Measurements from ENCODE around the gene OR2Z1. TPM values are rescaled to one million over a fixed set of nuclear protein-coding genes. Genes with fewer than 3 reads are reported as not detected.

OR2Z1 gene
- polyA plus RNA-seq, 1 of the 3 experiments (the other 2 are of a cell fraction) = not detected

- H3K36me3 ChIP-seq (replicated peaks in 1 of 2; ENCODE audit: control insufficient read depth in 1 of 2, insufficient read depth in 2 of 2, low read length in 1 of 2) = no peaks in the 10 kb centered on the region
- no peaks in the 10 kb centered on the region for H3K4me1 ChIP-seq (ENCODE audit: control insufficient read depth in 1 of 2, insufficient read depth in 2 of 2, low read depth in 1 of 2, low read length in 1 of 2)
- H3K9me3 ChIP-seq = no peaks in the 10 kb centered on the region
- no peaks in the 10 kb centered on the region for H3K79me2 ChIP-seq (ENCODE audit: insufficient read depth)
- CTCF ChIA-PET = interaction anchor here (0.8 kb wide), 1 partner anchor 120 kb away, joined by 3 read pairs; no protein-coding TSS in a partner anchor
- no peaks in the 10 kb centered on the region for H3K9me2 ChIP-seq
- no peak overlapping the region for H3K4me2 ChIP-seq
- H3K27ac ChIP-seq (ENCODE audit: low read depth in 2 of 2, low read length in 1 of 2) = no peak overlapping the region
- 7% methylated on average over 2 of the region's 2 CpGs for WGBS (ENCODE audit: low lambda C conversion rate)
- H4K20me1 ChIP-seq (ENCODE audit: insufficient read depth) = no peaks in the 10 kb centered on the region
- no peak for DNase-seq
- peaks cover 25% of the 10 kb centered on the region; the same call in 1 of the 2 replicates for H3K27me3 ChIP-seq (ENCODE audit: insufficient read depth)
- no peak overlapping the region for H3K4me3 ChIP-seq (ENCODE audit: low read depth in 2 of 2, low read length in 1 of 2)
- no peak overlapping the region for H3K9ac ChIP-seq
- no peaks in the 10 kb centered on the region for H3F3A ChIP-seq (replicated peaks; ENCODE audit: insufficient read depth)
- no peak for TF ChIP-seq EZH2phosphoT487 (IDR thresholded peaks at IDR 0.05; ENCODE audit: borderline replicate concordance, low read depth)
- TF ChIP-seq ZBTB33 (IDR thresholded peaks at IDR 0.05; ENCODE audit: borderline replicate concordance, low read depth) = no peak
- no peak for TF ChIP-seq RXRA (IDR thresholded peaks at IDR 0.05; ENCODE audit: borderline replicate concordance, low read depth)
- no peak for TF ChIP-seq ELF1 (IDR thresholded peaks at IDR 0.05)
- no peak for TF ChIP-seq JUND (IDR thresholded peaks at IDR 0.05)
- TF ChIP-seq FOSL2 (IDR thresholded peaks at IDR 0.05; ENCODE audit: borderline replicate concordance, low read depth) = no peak
- TF ChIP-seq CTCF (IDR thresholded peaks at IDR 0.05) = no peak
- TF ChIP-seq REST (IDR thresholded peaks at IDR 0.05; ENCODE audit: low read depth, low read length) = no peak
- TF ChIP-seq EP300 (IDR thresholded peaks at IDR 0.05; ENCODE audit: borderline replicate concordance in 1 of 2, low read depth in 1 of 2, low read length in 1 of 2) = no peak
- no peak for TF ChIP-seq SIN3A (IDR thresholded peaks at IDR 0.05; ENCODE audit: borderline replicate concordance, low read depth, low read length)
- no peak for TF ChIP-seq MEF2A (IDR thresholded peaks at IDR 0.05; ENCODE audit: borderline replicate concordance, low read depth)
- TF ChIP-seq FOXJ3 (CRISPR knock-in tag; IDR thresholded peaks at IDR 0.05) = no peak
- no peak for TF ChIP-seq RFX5 (IDR thresholded peaks at IDR 0.05; ENCODE audit: low read length)
- TF ChIP-seq USF2 (IDR thresholded peaks at IDR 0.05; ENCODE audit: borderline replicate concordance, low read depth, low read length) = no peak
- TF ChIP-seq SMC3 (IDR thresholded peaks at IDR 0.05; ENCODE audit: low read depth, low read length) = no peak
- TF ChIP-seq GATA2 (CRISPR knock-in tag; IDR thresholded peaks at IDR 0.05) = no peak
- TF ChIP-seq MAX (IDR thresholded peaks at IDR 0.05; ENCODE audit: low read depth) = no peak
- no peak for TF ChIP-seq IRF3 (IDR thresholded peaks at IDR 0.05; ENCODE audit: low read depth, low read length)
- TF ChIP-seq USF1 (IDR thresholded peaks at IDR 0.05; ENCODE audit: borderline replicate concordance, low read depth) = no peak
- no peak for TF ChIP-seq MXI1 (IDR thresholded peaks at IDR 0.05; ENCODE audit: low read depth, low read length)
- POLR2A ChIA-PET = no interaction called here
- H2AFZ ChIP-seq (ENCODE audit: low read depth) = no peak overlapping the region
Observed at GRCh38 chr19:8700956-8701355, 20.5 kb upstream of the OR2Z1 start.

Data from SK-N-SH (cell line).